Neural cell (in vitro differentiated cells): ENCODE results near the gene SH3BP5. TPM values are rescaled to one million over a fixed set of nuclear protein-coding genes. Genes with fewer than 3 reads are reported as not detected.
"Not testable (repeated sequence)": the region's sequence is repeated elsewhere in the genome, so short reads cannot be mapped to it uniquely, and the experiment has no call there.

Experiments used
- H2AFZ ChIP-seq: fragments of 200-600, 300-800 bp; sonication (generic), shearing (Covaris generic); 2 replicates; pipeline ENCODE4 v1.6.0; 2014; ENCODE audit warnings: low read depth, mild to moderate bottlenecking, antibody characterized with exemption, low read length, moderate library complexity
- H3F3A ChIP-seq: fragments of 200-600 bp; shearing (Covaris generic); 2 replicates; pipeline ENCODE4 v1.6.1; 2016; ENCODE audit warnings: mild to moderate bottlenecking, moderate library complexity, mixed read lengths, antibody characterized with exemption, low read length; ENCODE audit not compliant: insufficient read depth, poor library complexity, severe bottlenecking
- H3K27ac ChIP-seq: fragments of 200-600, 300-800 bp; sonication (generic), shearing (Covaris generic); 2 replicates; pipeline ENCODE4 v1.5.1; 2014; ENCODE audit warnings: mild to moderate bottlenecking, low read length, moderate library complexity
- H3K27me3 ChIP-seq: fragments of 300-800, 200-600 bp; sonication (generic), shearing (Covaris generic); 2 replicates; pipeline ENCODE4 v1.6.0; 2014; ENCODE audit warnings: mild to moderate bottlenecking, low read depth, low read length, moderate library complexity; ENCODE audit not compliant: insufficient read depth
- H3K36me3 ChIP-seq: fragments of 300-800, 200-600 bp; sonication (generic), shearing (Covaris generic); 2 replicates; pipeline ENCODE4 v1.5.1; 2014; ENCODE audit warnings: mild to moderate bottlenecking, antibody characterized with exemption, low read length, moderate library complexity; ENCODE audit not compliant: insufficient read depth
- H3K4me2 ChIP-seq: fragments of 300-800, 200-600 bp; sonication (generic), shearing (Covaris generic); 2 replicates; pipeline ENCODE4 v1.6.0; 2014; ENCODE audit warnings: mild to moderate bottlenecking, low read length
- H3K4me3 ChIP-seq: fragments of 300-800, 200-600 bp; sonication (generic), shearing (Covaris generic); 2 replicates; pipeline ENCODE4 v1.5.1; 2014; ENCODE audit warnings: mild to moderate bottlenecking, low read length, moderate library complexity
- H3K79me2 ChIP-seq: fragments of 200-600 bp; shearing (Covaris generic); replicated peaks from 2 replicates; pipeline ENCODE4 v1.6.0; 2014; ENCODE audit warnings: mild to moderate bottlenecking, low read length, moderate library complexity; ENCODE audit not compliant: insufficient read depth
- H3K9ac ChIP-seq: fragments of 300-800, 200-600 bp; sonication (generic), shearing (Covaris generic); 2 replicates; pipeline ENCODE4 v1.6.1; 2016; ENCODE audit warnings: mild to moderate bottlenecking, low read length, mixed read lengths
- H3K9me2 ChIP-seq: fragments of 200-600 bp; shearing (Covaris generic); 2 replicates; pipeline ENCODE4 v1.6.1; 2016; ENCODE audit warnings: mild to moderate bottlenecking, low read length, mixed read lengths; ENCODE audit not compliant: insufficient read depth
- H3K9me3 ChIP-seq: fragments of 200-600, 300-800 bp; sonication (generic), shearing (Covaris generic); 2 replicates; pipeline ENCODE4 v1.6.1; 2016; ENCODE audit warnings: mild to moderate bottlenecking, mixed run types, low read length, moderate library complexity, mixed read lengths
- H4K20me1 ChIP-seq: fragments of 200-600 bp; shearing (Covaris generic); 2 replicates; pipeline ENCODE4 v1.6.1; 2016; ENCODE audit warnings: mild to moderate bottlenecking, mixed run types; ENCODE audit not compliant: insufficient read depth
- CTCF ChIP-seq: fragments of 450-650 bp; IDR thresholded peaks from 2 replicates; pipeline ENCODE4 v1.5.1; 2014; ENCODE audit warnings: antibody characterized with exemption, mild to moderate bottlenecking, moderate library complexity; ENCODE audit not compliant: poor library complexity, severe bottlenecking
- EP300 ChIP-seq: fragments of 450-650 bp; conservative IDR thresholded peaks from 2 replicates; pipeline ENCODE4 v1.6.1; 2014; ENCODE audit warnings: antibody characterized with exemption, mild to moderate bottlenecking, moderate library complexity; ENCODE audit not compliant: poor library complexity, severe bottlenecking
- EZH2 ChIP-seq: fragments of 200-600, 300-800 bp; shearing (Covaris generic), sonication (generic); IDR thresholded peaks from 2 replicates; pipeline ENCODE4 v1.6.1; 2014; ENCODE audit warnings: antibody characterized with exemption, low read length, borderline replicate concordance, mild to moderate bottlenecking; ENCODE audit not compliant: insufficient read depth, poor library complexity, severe bottlenecking
- MXI1 ChIP-seq: fragments of 450-650 bp; conservative IDR thresholded peaks from 2 replicates; pipeline ENCODE4 v1.6.1; 2014; ENCODE audit warnings: antibody characterized with exemption, mild to moderate bottlenecking; ENCODE audit not compliant: poor library complexity, severe bottlenecking
- POLR2AphosphoS5 ChIP-seq: IDR thresholded peaks from 2 replicates; pipeline ENCODE4 v1.6.1; 2012
- RAD21 ChIP-seq: fragments of 450-650 bp; conservative IDR thresholded peaks from 2 replicates; pipeline ENCODE4 v1.6.1; 2014; ENCODE audit warnings: antibody characterized with exemption, mild to moderate bottlenecking, moderate library complexity
- SMC3 ChIP-seq: fragments of 450-650 bp; conservative IDR thresholded peaks from 2 replicates; pipeline ENCODE4 v1.6.1; 2014; ENCODE audit warnings: antibody characterized with exemption, mild to moderate bottlenecking, moderate library complexity; ENCODE audit not compliant: poor library complexity
- polyA plus RNA-seq: library from polyadenylated mRNA; depleted of rRNA; stranded (reverse); fragments of >200 nt; gene quantifications from 2 replicates; pipeline ENCODE4 v1.2.3, GENCODE V29; 2014

Gene SH3BP5
- polyA plus RNA-seq, 1 donor from 2014 or later, result 166 TPM

- H3K9me3 ChIP-seq, result no peaks in the 10 kb centered on the region
- no peak overlapping the region for H3K4me2 ChIP-seq
- H3K36me3 ChIP-seq, result no peaks in the 10 kb centered on the region
- no peak overlapping the region for H3K27ac ChIP-seq
- H3K27me3 ChIP-seq, result no peaks in the 10 kb centered on the region
- H3K4me3 ChIP-seq, result no peak overlapping the region
- H3K79me2 ChIP-seq, result no peaks in the 10 kb centered on the region
- no peaks in the 10 kb centered on the region for H3K9me2 ChIP-seq
- no peak overlapping the region for H2AFZ ChIP-seq
- no peaks in the 10 kb centered on the region for H4K20me1 ChIP-seq
- no peak overlapping the region for H3K9ac ChIP-seq
- no peak for TF ChIP-seq RAD21
- no peak for TF ChIP-seq CTCF
- TF ChIP-seq SMC3, result no peak
- no peak for TF ChIP-seq EP300
- TF ChIP-seq POLR2AphosphoS5, result no peak
- TF ChIP-seq EZH2, result no peak
- TF ChIP-seq MXI1, result no peak
- no peaks in the 10 kb centered on the region for H3F3A ChIP-seq
These were observed 28.6 kb upstream of the SH3BP5 start for GRCh38 chr3:15360788-15361493.

- H3K9ac ChIP-seq, result no peak overlapping the region
- no peaks in the 10 kb centered on the region for H3K27me3 ChIP-seq
- TF ChIP-seq RAD21 (no peak), CTCF (no peak)
- no peak overlapping the region for H3K4me2 ChIP-seq
- H3F3A ChIP-seq, result no peaks in the 10 kb centered on the region
- H3K27ac ChIP-seq, result no peak overlapping the region
- H4K20me1 ChIP-seq, result no peaks in the 10 kb centered on the region
- no peaks in the 10 kb centered on the region for H3K36me3 ChIP-seq
- no peaks in the 10 kb centered on the region for H3K9me3 ChIP-seq
- H2AFZ ChIP-seq, result no peak overlapping the region
- H3K9me2 ChIP-seq, result no peaks in the 10 kb centered on the region
- H3K79me2 ChIP-seq, result no peaks in the 10 kb centered on the region
- H3K4me3 ChIP-seq, result no peak overlapping the region
These were observed 27.5 kb upstream of the SH3BP5 start for GRCh38 chr3:15359677-15360397.

- not testable (repeated sequence) for H3K36me3 ChIP-seq, H3K9ac ChIP-seq, H3K4me3 ChIP-seq, H3K9me2 ChIP-seq, H3K27me3 ChIP-seq, H3K27ac ChIP-seq, H3F3A ChIP-seq, H3K4me2 ChIP-seq, H4K20me1 ChIP-seq, H3K79me2 ChIP-seq, H3K9me3 ChIP-seq, H2AFZ ChIP-seq
These were observed 24.3 kb upstream of the SH3BP5 start for GRCh38 chr3:15356651-15357061.
